GM18499 (cell line): Measurements from ENCODE around the gene MKLN1.
"Not testable (repeated sequence)": the region's sequence is repeated elsewhere in the genome, so short reads cannot be mapped to it uniquely, and the experiment has no call there.

Experiments
- ATAC-seq: cut with Tn5 transposase; IDR thresholded peaks from one replicate; pipeline ENCODE4 v1.9.1; 2021; ENCODE audit warnings: moderate number of reproducible peaks; ENCODE audit not compliant: insufficient read depth, unreplicated experiment

Gene MKLN1

GRCh38 chr7:131307627-131308026, 20.0 kb upstream of the MKLN1 start:
- no peak for ATAC-seq

GRCh38 chr7:131312838-131313237, 14.8 kb upstream of the MKLN1 start:
- no peak for ATAC-seq

- no peak for ATAC-seq
Measured at GRCh38 chr7:131320603-131321002, 7.1 kb upstream of the MKLN1 start.

GRCh38 chr7:131321656-131322055, 6.0 kb upstream of the MKLN1 start:
- no peak for ATAC-seq

DNA sequence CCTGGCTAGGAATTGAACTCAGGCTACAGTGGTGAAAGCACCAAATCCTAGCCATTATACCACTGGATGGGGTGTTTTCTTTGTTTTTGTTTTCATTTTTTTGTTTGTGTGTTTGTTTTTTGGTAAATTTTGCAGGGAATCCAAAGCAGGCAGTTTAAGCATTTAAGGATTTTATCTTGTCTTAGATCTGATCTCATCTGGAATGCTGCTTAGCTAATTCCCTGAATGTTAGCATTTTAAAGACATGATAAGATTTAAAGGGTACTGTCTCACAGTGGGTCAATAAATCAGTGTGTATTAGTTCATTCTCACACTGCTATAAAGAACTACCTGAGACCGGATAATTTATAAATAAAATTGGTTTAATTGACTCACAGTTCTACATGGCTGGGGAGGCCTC, 5.6 kb upstream of the MKLN1 start:
- no peak for ATAC-seq

- no peak for ATAC-seq
Measured at GRCh38 chr7:131322861-131323260, 4.8 kb upstream of the MKLN1 start.

GRCh38 chr7:131325179-131325840, 2.4 kb upstream of the MKLN1 start:
- ATAC-seq: no peak

- no peak for ATAC-seq
Measured at GRCh38 chr7:131326576-131326975, 1.1 kb upstream of the MKLN1 start.

GRCh38 chr7:131327049-131327625, 539 bp upstream of the MKLN1 start:
- peak; percentile 4 for ATAC-seq

DNA sequence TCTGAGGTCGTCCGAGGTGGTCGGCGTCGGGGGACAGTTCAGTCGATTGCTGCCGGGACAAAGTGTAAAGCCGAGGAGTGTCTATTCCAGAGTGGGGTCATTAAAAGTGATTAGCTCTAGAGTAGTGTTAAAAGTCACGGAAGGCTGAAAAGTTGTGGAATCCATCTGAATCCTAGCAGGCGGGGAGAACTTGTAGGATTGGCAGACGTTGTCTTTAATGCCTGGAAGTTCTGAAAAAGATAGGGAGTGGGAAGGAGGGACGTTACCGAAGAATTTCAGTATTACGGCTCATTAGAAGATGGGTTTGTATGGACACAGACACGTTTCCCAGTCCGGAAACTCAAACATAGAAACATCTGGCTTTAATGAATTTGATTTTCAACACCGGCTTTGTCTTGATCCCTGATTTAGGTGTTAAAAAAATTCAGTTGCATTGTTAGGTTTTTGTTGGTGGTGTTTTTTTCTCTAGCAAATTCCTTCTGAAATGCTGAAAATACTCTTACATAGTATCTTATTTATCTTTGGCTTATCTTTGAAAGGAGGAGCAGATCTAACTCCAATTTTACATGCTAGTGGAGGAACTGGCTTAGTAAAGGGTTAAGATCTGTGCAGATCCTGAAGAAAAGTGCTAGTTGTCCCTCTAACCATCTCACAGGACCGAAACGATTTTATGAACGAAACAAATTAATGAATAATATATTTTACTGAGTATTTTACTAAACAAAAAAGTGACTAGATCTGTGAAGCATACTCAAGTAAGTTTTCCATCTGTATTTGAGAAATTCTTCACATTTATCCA, 900 bp downstream of the MKLN1 start:
- no peak for ATAC-seq

GRCh38 chr7:131329176-131329570, 1.5 kb downstream of the MKLN1 start:
- ATAC-seq: no peak

GRCh38 chr7:131330299-131330698, 2.6 kb downstream of the MKLN1 start:
- no peak for ATAC-seq

DNA sequence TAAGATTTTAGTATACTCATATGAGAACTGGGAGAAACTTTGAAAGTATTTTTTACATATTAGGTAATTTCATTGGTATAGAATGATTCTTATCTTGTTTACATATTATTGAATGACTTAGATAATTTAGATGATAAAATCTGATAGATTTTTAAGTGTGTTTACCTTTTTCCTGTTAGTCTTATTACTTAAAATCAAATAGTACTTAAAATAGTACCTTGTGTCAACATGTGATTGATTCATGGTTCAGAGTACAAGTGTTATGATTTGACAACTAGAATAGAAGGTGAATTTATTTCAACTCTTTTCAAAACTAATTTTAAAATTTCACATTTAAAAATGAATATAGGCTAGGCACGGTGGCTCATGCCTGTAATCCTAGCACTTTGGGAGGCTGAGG, 4.1 kb downstream of the MKLN1 start:
- ATAC-seq: no peak

- ATAC-seq: not testable (repeated sequence)
Measured at GRCh38 chr7:131332729-131333128, 5.1 kb downstream of the MKLN1 start.

- no peak for ATAC-seq
Measured at GRCh38 chr7:131335639-131336381, 8.1 kb downstream of the MKLN1 start.

GRCh38 chr7:131336956-131337355, 9.3 kb downstream of the MKLN1 start:
- no peak for ATAC-seq

DNA sequence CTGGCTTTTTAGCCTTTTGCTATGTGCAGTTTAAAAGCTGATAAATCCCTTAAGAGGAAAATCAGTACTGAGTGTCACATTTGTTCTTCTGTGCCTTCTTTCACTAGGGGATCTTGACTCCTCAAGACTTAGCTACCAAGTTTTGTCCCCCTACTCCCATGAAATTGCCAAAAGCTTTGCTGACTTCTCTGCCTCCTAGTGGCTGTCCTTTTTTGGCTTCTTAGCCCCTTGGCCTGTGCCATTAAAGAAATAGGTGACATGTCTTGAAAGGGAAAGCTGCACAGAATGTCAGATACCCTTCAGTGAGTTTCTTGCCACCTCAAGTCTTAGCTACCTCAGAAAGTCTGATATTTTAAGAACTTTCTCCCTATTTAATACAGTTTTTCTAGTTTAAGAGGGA, 10.5 kb downstream of the MKLN1 start:
- no peak for ATAC-seq

- ATAC-seq: no peak
Measured at GRCh38 chr7:131338691-131339390, 11.2 kb downstream of the MKLN1 start.

DNA sequence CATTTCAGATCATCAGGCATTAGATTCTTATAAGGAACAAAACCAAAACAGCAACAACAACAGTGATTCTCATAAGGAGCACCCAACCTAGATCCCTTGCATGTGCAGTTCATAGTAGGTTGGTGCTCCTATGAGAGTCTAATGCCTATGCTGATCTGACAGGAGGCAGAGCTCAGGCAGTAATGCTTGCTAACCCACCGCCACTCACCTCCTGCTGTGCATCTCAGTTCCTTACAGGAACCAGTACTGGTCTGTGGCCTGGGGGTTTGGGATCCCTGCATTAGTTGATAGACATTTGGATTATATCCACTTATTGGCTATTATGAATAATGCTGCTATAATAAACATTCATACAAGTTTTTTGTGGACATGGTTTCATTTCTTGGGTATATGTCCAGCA, 14.0 kb downstream of the MKLN1 start:
- ATAC-seq: no peak

- no peak for ATAC-seq
Measured at GRCh38 chr7:131342864-131343442, 15.3 kb downstream of the MKLN1 start.
